ENCODE measurements around the gene XRCC1. TPM values are rescaled to one million over a fixed set of nuclear protein-coding genes. Genes with fewer than 3 reads are reported as not detected.
A peak's percentile ranks its signal among the peaks of the same experiment; 100 is the strongest.
"Not testable (repeated sequence)": the region's sequence is repeated elsewhere in the genome, so short reads cannot be mapped to it uniquely, and the experiment has no call there.

XRCC1 gene
- total RNA-seq, 1 donor from 2014 or later: 15.6 TPM

GRCh38 chr19:43546581-43546980, 28.7 kb downstream of the XRCC1 start:
- no peak for DNase-seq (ENCODE audit: low read depth)

- DNase-seq (ENCODE audit: low read depth): no peak
Observed at GRCh38 chr19:43545981-43546380, 29.3 kb downstream of the XRCC1 start.

GRCh38 chr19:43545276-43545675, 30.1 kb downstream of the XRCC1 start:
- no peak for DNase-seq (ENCODE audit: low read depth)

- DNase-seq (ENCODE audit: low read depth): no peak
Observed at GRCh38 chr19:43544077-43544476, 31.2 kb downstream of the XRCC1 start.

- no peak for DNase-seq (ENCODE audit: low read depth)
Observed at GRCh38 chr19:43541920-43542650, 33.2 kb downstream of the XRCC1 start.

GRCh38 chr19:43540381-43540780, 34.9 kb downstream of the XRCC1 start:
- DNase-seq (ENCODE audit: low read depth): no peak

- no peak for DNase-seq (ENCODE audit: low read depth)
Observed at GRCh38 chr19:43538922-43539321, 36.4 kb downstream of the XRCC1 start.

- peak; percentile 26 for DNase-seq (ENCODE audit: low read depth)
Observed at GRCh38 chr19:43534816-43535761, 40.2 kb downstream of the XRCC1 start.

GRCh38 chr19:43534305-43534815, 41.0 kb downstream of the XRCC1 start:
- no peak for DNase-seq (ENCODE audit: low read depth)

GRCh38 chr19:43533546-43534304, 41.6 kb downstream of the XRCC1 start:
- peak; percentile 99 for DNase-seq (ENCODE audit: low read depth)

- DNase-seq (ENCODE audit: low read depth): peak; percentile 82
Observed at GRCh38 chr19:43532962-43533545, 42.3 kb downstream of the XRCC1 start, which contains the start of gene ZNF575. Gene ZNF575 (plus strand): TSS chr19:43533188. CDS start chr19:43534423, 1,235 bp downstream.

- DNase-seq (ENCODE audit: low read depth): no peak
Observed at GRCh38 chr19:43532571-43532961, 42.8 kb downstream of the XRCC1 start.

GRCh38 chr19:43527860-43528622, 47.3 kb downstream of the XRCC1 start:
- peak; percentile 89 for DNase-seq (ENCODE audit: low read depth)

- peak; percentile 43 for DNase-seq (ENCODE audit: low read depth)
Observed at GRCh38 chr19:43526884-43527859, 48.2 kb downstream of the XRCC1 start, which contains the start of gene ETHE1. Gene ETHE1 (minus strand): TSS chr19:43527201. CDS start chr19:43527177, 24 bp downstream.

GRCh38 chr19:43525836-43526771, 49.2 kb downstream of the XRCC1 start:
- no peak for DNase-seq (ENCODE audit: low read depth)

GRCh38 chr19:43524922-43525835, 50.1 kb downstream of the XRCC1 start:
- DNase-seq (ENCODE audit: low read depth): peak; percentile 83

- not testable (repeated sequence) for DNase-seq (ENCODE audit: low read depth)
Observed at GRCh38 chr19:43523696-43524095, 51.6 kb downstream of the XRCC1 start.
